GM20000 (cell line): ENCODE data around the gene TSSK2.
"Not testable (repeated sequence)": the region's sequence is repeated elsewhere in the genome, so short reads cannot be mapped to it uniquely, and the experiment has no call there.

Source experiments
- DNase-seq: peaks from one replicate; pipeline ENCODE4 v3.0.0; 2012; ENCODE audit warnings: low spot score
- CTCF ChIP-seq: IDR thresholded peaks from 2 replicates; pipeline ENCODE4 v1.5.1; 2012; ENCODE audit warnings: mild to moderate bottlenecking, control low read depth; ENCODE audit errors: extremely low read depth, missing control alignments

The TSSK2 gene

GRCh38 chr22:19151329-19152191, 20.5 kb downstream of the TSSK2 start:
- DNase-seq, result no peak

GRCh38 chr22:19152942-19153883, 22.1 kb downstream of the TSSK2 start:
- DNase-seq, result no peak
- no peak for TF ChIP-seq CTCF

More at GRCh38 chr22:19151329-19152191, 20.5 kb downstream of the TSSK2 start:
- no peak for TF ChIP-seq CTCF

GRCh38 chr22:19156109-19156508, 25.0 kb downstream of the TSSK2 start:
- DNase-seq, result not testable (repeated sequence)

GRCh38 chr22:19158649-19159048, 27.5 kb downstream of the TSSK2 start:
- DNase-seq, result not testable (repeated sequence)

GRCh38 chr22:19164425-19164824, 33.3 kb downstream of the TSSK2 start:
- no peak for TF ChIP-seq CTCF
- DNase-seq, result no peak

- TF ChIP-seq CTCF, result no peak
- no peak for DNase-seq
Measured at GRCh38 chr22:19166421-19166820, 35.3 kb downstream of the TSSK2 start.

GRCh38 chr22:19167106-19167869, 36.2 kb downstream of the TSSK2 start:
- no peak for TF ChIP-seq CTCF
- no peak for DNase-seq
